Duodenal mucosa (tissue), 2 donors: ENCODE results near the gene TEX35.

ENCODE experiments used
- H3K27ac ChIP-seq: one replicate; pipeline ENCODE4 v1.7.0; 2013; ENCODE audit warnings: low read depth, low read length
- H3K27me3 ChIP-seq, 2 donors: one replicate each; pipeline ENCODE4 v1.7.0; 2013; ENCODE audit warnings: low read length in 2 of 2, control low read depth in 1 of 2; ENCODE audit not compliant: insufficient read depth in 2 of 2, control insufficient read depth in 1 of 2
- H3K36me3 ChIP-seq, 2 donors: one replicate each; pipeline ENCODE4 v1.7.0; 2013; ENCODE audit warnings: low read length in 2 of 2, control low read depth in 1 of 2; ENCODE audit not compliant: insufficient read depth in 2 of 2, control insufficient read depth in 1 of 2
- H3K4me1 ChIP-seq, 2 donors: one replicate each; pipeline ENCODE4 v1.7.0; 2013; ENCODE audit warnings: low read length in 2 of 2, control low read depth in 1 of 2; ENCODE audit not compliant: insufficient read depth in 2 of 2, control insufficient read depth in 1 of 2
- H3K4me3 ChIP-seq, 2 donors: one replicate each; pipeline ENCODE4 v1.7.0; 2013; ENCODE audit warnings: low read length in 2 of 2, low read depth in 1 of 2
- H3K9ac ChIP-seq, 2 donors: one replicate each; pipeline ENCODE4 v1.7.0; 2013; ENCODE audit warnings: low read length in 2 of 2, low read depth in 1 of 2
- H3K9me3 ChIP-seq, 2 donors: one replicate each; pipeline ENCODE4 v1.7.0; 2013; ENCODE audit warnings: low read length in 2 of 2, control low read depth in 1 of 2; ENCODE audit not compliant: control insufficient read depth in 1 of 2

Gene TEX35

GRCh38 chr1:178513278-178513983 lies 522 bp downstream of the TEX35 start:
- Histone ChIP-seq H3K4me3 (no peak overlapping the region), H3K9ac (peak overlapping the region in 1 of 2 donors; percentile 25), H3K27me3 (no peaks in the 10 kb centered on the region), H3K27ac (no peak overlapping the region), H3K9me3 (no peaks in the 10 kb centered on the region), H3K36me3 (no peaks in the 10 kb centered on the region), H3K4me1 (peaks cover 9 to 12% of the 10 kb centered on the region in 2 donors)

- Histone ChIP-seq H3K27ac (no peak overlapping the region), H3K4me3 (no peak overlapping the region)
Observed at GRCh38 chr1:178516110-178516509, 3.2 kb downstream of the TEX35 start.

GRCh38 chr1:178518894-178519293 lies 6.0 kb downstream of the TEX35 start:
- Histone ChIP-seq H3K27me3 (no peaks in the 10 kb centered on the region), H3K4me1 (peaks cover 2% of the 10 kb centered on the region in 2 donors)

More at GRCh38 chr1:178516110-178516509, 3.2 kb downstream of the TEX35 start:
- Histone ChIP-seq H3K9ac (no peak overlapping the region), H3K27me3 (no peaks in the 10 kb centered on the region), H3K36me3 (no peaks in the 10 kb centered on the region), H3K4me1 (peaks cover 9 to 12% of the 10 kb centered on the region in 2 donors), H3K9me3 (no peaks in the 10 kb centered on the region)

GRCh38 chr1:178520803-178521202 lies 7.9 kb downstream of the TEX35 start:
- Histone ChIP-seq H3K27ac (no peak overlapping the region), H3K27me3 (no peaks in the 10 kb centered on the region), H3K36me3 (no peaks in the 10 kb centered on the region), H3K4me1 (no peaks in the 10 kb centered on the region), H3K9me3 (no peaks in the 10 kb centered on the region), H3K4me3 (no peak overlapping the region), H3K9ac (no peak overlapping the region)

More at GRCh38 chr1:178518894-178519293, 6.0 kb downstream of the TEX35 start:
- Histone ChIP-seq H3K4me3 (no peak overlapping the region), H3K27ac (no peak overlapping the region), H3K9ac (no peak overlapping the region), H3K9me3 (no peaks in the 10 kb centered on the region), H3K36me3 (no peaks in the 10 kb centered on the region)

- no peak overlapping the region for H3K27ac ChIP-seq
Observed at GRCh38 chr1:178521241-178521640, 8.3 kb downstream of the TEX35 start.

GRCh38 chr1:178527117-178527516 lies 14.2 kb downstream of the TEX35 start:
- Histone ChIP-seq H3K9me3 (no peaks in the 10 kb centered on the region), H3K4me1 (peaks cover 18 to 21% of the 10 kb centered on the region in 2 donors), H3K9ac (no peak overlapping the region), H3K36me3 (no peaks in the 10 kb centered on the region), H3K27ac (no peak overlapping the region), H3K27me3 (no peaks in the 10 kb centered on the region), H3K4me3 (no peak overlapping the region)

More at GRCh38 chr1:178521241-178521640, 8.3 kb downstream of the TEX35 start:
- Histone ChIP-seq H3K4me3 (no peak overlapping the region), H3K36me3 (no peaks in the 10 kb centered on the region), H3K9me3 (no peaks in the 10 kb centered on the region), H3K27me3 (no peaks in the 10 kb centered on the region), H3K4me1 (no peaks in the 10 kb centered on the region), H3K9ac (no peak overlapping the region)

GRCh38 chr1:178528228-178528952 lies 15.5 kb downstream of the TEX35 start:
- H3K9me3 ChIP-seq, result no peaks in the 10 kb centered on the region
- H3K9ac ChIP-seq, result no peak overlapping the region
- no peak overlapping the region for H3K4me3 ChIP-seq
- no peak overlapping the region for H3K27ac ChIP-seq
- H3K27me3 ChIP-seq, result no peaks in the 10 kb centered on the region
- no peaks in the 10 kb centered on the region for H3K36me3 ChIP-seq
- H3K4me1 ChIP-seq, result peaks cover 23 to 27% of the 10 kb centered on the region in 2 donors

GRCh38 chr1:178528953-178529335 lies 16.0 kb downstream of the TEX35 start:
- Histone ChIP-seq H3K27me3 (no peaks in the 10 kb centered on the region), H3K4me1 (peaks cover 23 to 27% of the 10 kb centered on the region in 2 donors), H3K9ac (no peak overlapping the region), H3K4me3 (no peak overlapping the region), H3K36me3 (no peaks in the 10 kb centered on the region), H3K9me3 (no peaks in the 10 kb centered on the region), H3K27ac (no peak overlapping the region)

- H3K36me3 ChIP-seq, result no peaks in the 10 kb centered on the region
- no peaks in the 10 kb centered on the region for H3K27me3 ChIP-seq
- H3K27ac ChIP-seq, result no peak overlapping the region
- peaks cover 23 to 27% of the 10 kb centered on the region in 2 donors for H3K4me1 ChIP-seq
- H3K9me3 ChIP-seq, result no peaks in the 10 kb centered on the region
- no peak overlapping the region for H3K9ac ChIP-seq
- H3K4me3 ChIP-seq, result no peak overlapping the region
Observed at GRCh38 chr1:178529364-178530036, 16.6 kb downstream of the TEX35 start.

GRCh38 chr1:178530037-178530402 lies 17.1 kb downstream of the TEX35 start:
- no peaks in the 10 kb centered on the region for H3K27me3 ChIP-seq
- H3K4me1 ChIP-seq, result peaks cover 23 to 27% of the 10 kb centered on the region in 2 donors
- no peaks in the 10 kb centered on the region for H3K36me3 ChIP-seq
- no peak overlapping the region for H3K27ac ChIP-seq
- H3K4me3 ChIP-seq, result no peak overlapping the region
- H3K9ac ChIP-seq, result no peak overlapping the region
- H3K9me3 ChIP-seq, result no peaks in the 10 kb centered on the region
